ENCODE data around the gene SIGLECL1.

DNA sequence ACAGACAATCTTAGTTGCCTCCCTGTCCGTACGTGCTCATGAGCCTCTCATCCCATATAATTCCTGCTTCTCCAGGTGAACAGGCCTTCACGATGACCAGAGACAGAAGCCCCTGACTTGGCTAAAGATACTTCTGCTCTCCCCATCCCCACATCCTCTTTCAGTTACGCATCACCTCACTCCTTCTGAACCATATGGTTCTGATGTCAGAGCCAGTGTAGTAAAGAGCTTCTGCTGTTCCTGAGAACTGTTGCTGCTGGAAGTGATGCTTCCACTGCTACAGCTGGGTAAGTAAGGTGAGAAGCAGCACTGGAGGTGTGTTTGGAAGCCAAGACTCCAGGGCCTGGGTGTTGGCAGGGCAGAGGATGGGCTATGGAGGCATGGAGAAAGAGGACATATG lies 12.9 kb downstream of the SIGLECL1 start:
- TF ChIP-seq EZH2 (IDR thresholded peaks at IDR 0.05; ENCODE audit: borderline replicate concordance, low read length): no peak
- TF ChIP-seq, protein P1, sequence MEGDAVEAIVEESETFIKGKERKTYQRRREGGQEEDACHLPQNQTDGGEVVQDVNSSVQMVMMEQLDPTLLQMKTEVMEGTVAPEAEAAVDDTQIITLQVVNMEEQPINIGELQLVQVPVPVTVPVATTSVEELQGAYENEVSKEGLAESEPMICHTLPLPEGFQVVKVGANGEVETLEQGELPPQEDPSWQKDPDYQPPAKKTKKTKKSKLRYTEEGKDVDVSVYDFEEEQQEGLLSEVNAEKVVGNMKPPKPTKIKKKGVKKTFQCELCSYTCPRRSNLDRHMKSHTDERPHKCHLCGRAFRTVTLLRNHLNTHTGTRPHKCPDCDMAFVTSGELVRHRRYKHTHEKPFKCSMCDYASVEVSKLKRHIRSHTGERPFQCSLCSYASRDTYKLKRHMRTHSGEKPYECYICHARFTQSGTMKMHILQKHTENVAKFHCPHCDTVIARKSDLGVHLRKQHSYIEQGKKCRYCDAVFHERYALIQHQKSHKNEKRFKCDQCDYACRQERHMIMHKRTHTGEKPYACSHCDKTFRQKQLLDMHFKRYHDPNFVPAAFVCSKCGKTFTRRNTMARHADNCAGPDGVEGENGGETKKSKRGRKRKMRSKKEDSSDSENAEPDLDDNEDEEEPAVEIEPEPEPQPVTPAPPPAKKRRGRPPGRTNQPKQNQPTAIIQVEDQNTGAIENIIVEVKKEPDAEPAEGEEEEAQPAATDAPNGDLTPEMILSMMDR (IDR thresholded peaks at IDR 0.05; ENCODE audit: low read length): no peak
